Fibroblast of the conjunctiva (primary cell): Measurements from ENCODE around the gene TMEM263.

Experiments
- DNase-seq: peaks from one replicate; pipeline ENCODE4 v3.0.0-alpha.2; 2010; ENCODE audit warnings: low read depth

The TMEM263 gene

DNA sequence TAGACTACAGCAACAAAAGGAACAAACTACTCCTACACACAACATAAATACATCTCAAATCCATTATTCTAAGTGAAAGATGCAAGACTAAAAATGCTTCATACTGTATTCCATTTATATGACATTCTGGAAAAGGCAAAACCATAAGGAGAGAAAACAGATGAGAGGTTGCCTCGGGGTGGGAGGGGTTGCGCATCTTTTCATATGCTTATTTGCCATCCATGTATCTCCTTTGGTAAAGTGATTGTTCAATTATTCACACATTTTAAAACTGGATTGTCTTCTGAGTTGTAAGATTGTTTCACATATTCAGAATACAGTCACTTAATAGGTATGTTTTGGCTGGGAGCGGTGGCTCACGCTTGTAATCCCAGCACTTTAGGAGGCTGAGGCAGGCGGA is 5.1 kb upstream of the TMEM263 start:
- no peak for DNase-seq

DNA sequence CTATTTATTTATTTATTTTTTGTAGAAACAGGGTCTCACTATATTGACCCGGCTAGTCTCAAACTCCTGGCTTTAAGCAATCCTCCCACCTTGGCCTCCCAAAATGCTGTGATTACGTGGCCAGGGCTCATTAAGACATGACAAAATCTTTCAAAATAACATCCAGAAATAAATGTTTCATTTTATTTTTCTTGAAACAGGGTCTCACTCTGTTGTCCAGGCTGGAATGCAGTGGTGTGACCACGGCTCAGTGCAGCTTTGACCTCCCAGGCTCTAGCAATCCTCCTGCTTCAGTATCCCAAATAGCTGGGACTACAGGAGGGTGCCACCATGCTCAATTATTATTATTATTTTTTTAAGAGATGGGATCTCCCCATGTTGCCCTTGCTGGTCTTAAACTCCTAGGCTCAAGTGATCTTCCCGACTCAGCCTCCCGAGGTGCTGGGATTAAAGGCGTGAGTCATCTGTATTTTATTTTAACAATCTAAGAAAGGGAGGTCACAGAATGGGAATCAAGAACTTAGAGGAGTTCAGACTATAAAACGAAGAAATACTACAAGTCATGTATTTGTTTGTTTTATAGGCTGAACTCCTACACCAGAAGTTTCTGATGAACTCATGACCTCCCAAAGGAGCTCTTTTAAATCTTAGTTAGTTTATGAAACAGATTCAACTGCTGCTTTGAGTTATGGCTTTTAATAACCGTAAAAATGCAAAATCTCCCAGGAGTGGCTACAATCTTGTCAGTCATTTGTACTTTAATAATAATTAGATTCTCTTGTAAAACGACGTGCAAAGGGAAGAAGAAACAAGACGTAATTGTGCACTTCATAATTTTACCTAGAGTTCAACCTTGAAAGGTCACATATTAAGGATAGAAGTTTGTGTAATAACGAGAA is 2.1 kb upstream of the TMEM263 start:
- no peak for DNase-seq

DNA sequence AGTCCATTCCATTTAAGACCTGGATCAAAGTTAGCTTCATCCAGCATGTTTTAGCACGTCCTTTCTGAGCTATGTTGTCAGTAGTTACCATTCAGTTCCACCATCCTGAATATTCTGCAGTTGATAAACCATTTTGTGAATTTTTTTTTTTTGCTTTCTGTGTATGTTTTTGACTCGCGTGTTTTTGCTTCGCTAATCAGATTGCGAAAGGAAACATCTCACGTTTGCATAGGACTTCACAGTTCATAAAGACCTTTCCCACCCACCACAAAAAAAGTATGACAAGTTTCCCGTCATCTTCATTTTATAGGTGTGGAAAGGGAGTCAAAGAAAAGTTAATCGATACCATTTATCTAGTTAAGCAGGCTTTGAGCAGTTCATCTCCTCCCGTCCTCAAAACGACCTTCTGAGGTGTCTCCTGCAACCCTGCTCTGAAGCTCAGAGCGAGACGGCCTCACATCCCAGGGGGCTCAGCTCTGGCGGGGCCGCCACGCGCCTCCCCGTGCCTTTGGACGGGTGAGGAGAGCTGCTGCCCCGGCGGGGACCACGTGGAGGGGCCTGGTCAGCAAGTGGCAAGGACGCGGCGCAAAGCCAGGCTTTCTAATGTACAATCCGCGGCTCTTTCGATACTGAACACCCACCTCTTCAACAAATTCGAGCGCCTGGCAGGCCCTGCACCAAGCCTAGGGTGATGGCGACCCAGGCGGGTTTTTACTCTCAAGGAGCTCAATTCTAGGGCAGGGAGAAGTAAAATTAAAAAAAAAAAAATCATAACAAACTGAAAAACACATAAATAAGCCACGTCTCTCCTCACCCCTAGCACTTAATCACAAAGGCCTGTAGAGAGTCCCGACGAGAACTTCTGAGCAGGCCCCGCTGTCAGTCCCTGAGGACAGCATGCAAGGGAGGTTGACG is 988 bp upstream of the TMEM263 start:
- DNase-seq, result no peak

DNA sequence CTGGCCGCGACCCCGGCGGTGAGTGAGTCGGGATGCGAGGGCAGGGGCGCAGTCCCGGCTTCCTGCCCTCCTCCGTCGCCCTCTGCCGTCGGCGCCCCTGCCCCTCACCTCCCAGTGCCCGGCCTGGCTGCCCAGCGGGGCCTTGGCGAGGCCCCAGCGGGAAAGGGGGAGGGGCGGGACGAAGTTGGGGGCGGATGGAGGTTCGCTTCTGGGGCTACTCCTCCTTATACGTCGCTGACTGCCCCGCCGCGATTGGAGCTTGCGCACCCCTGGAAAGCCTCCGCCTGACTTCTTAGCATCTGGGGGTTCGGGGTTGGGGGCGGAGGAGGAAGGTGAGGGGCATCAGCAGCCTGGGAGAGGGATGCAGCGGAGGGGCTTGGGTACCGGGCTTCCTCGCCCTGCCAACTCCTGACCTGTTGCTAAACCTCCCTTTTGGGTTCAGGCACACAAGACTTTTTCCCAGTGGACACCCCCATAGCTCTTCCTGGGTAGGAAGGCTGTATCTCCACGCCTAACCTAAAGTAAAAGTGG is 406 bp downstream of the TMEM263 start:
- peak; percentile 43 for DNase-seq

DNA sequence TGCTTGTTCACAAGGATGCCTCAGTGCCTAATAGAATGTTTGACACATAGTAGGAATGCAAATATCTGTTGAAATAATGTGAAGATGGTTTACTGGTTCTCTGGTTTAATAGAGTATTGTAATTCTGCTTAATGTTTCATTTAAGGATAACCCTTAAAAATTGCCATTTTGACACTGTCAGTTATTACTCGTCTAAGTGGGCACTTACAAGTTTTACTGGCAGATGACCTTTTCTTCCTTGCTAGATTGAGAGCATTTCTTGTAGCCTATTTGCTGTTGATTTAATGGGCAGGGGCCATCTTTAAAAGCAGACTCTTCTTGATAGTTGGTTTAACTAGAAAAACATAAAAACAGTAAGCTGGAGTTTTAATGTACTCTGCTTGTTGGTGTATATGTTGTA is 1.9 kb downstream of the TMEM263 start:
- DNase-seq, result no peak

DNA sequence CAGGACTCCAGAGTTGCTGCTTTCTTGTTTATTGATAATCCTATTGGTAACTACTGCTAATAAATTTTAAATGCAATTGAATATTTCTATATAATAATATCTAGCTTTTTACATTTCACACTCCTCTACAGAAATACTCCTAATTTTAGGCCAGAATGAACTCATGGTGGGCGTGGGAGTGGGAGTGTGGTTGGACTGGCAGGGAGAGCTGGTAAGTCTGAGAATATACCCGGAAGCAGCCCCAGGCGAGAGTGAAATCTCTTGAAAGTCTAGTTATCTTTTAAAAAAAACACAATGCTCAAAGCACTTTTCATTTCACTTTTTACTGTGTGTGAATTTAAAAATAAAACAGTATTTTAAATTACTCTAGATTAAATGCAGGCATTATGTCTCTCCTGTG is 4.7 kb downstream of the TMEM263 start:
- no peak for DNase-seq

DNA sequence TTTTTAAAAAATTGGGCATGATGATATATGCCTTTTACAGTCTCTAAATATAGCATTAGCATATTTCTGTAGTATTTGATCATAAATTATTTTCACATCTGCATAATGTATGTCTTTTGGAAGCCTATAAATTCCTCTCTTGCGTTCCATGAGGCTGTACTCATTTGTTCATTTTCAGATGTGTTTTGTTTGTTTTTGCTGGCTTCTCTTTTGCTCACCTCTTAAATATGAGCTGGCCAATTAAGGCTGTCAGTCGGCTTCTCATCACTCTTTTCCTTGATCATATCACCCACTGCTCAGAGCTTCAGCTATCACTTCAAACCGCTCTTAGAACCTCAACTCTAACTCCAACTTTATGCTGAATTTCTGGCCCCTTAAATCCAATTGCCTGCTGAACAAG is 6.6 kb downstream of the TMEM263 start:
- no peak for DNase-seq

DNA sequence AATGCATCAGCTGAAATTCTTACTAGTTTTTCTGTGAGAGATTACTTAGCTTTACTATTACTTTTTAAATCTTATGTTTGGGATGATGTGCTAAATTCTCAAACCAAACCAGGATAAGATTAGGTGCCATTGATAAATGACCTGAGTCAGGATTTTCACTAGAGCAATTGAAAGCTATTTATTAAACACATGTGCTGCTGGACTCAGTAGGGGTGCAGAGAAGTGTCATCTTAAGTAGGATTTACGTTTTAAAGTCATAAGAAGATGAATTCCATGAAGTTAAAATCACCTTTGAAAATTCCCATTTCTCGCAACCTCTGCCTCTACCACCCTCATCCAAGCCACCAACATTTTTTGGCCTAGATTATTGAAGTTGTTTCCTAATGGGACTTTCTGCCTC is 8.8 kb downstream of the TMEM263 start:
- DNase-seq, result no peak

DNA sequence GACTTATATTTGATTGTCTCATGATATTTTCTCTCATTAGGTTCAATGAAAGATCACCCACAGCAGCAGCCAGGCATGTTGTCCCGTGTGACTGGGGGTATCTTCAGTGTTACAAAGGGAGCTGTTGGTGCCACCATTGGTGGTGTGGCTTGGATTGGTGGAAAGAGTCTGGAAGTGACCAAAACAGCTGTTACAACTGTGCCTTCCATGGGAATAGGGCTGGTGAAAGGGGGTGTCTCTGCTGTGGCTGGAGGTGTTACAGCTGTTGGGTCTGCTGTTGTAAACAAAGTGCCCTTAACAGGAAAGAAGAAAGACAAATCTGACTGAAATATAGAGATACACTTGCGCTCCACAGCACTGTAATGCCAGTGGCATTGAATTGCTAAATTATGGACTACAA is 15.4 kb downstream of the TMEM263 start:
- DNase-seq, result no peak

DNA sequence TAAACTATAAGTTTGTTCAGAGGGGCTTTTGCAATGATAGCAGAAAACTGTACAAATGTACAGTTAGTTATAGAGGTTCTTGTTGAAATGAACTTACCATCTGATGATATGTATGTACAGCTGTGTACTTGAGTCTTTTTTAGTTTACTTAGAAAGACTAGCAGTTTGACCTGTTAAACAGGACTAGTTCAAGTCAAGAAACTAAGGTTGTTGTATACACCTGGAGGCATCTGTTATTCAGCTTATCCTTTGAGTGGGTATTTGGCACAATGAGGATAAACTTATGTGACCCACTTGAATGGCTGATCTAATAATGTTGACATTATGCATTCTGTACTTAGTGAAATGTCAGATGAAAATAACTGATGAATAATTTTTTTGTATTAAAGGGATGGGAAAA is 17.8 kb downstream of the TMEM263 start:
- DNase-seq, result no peak

DNA sequence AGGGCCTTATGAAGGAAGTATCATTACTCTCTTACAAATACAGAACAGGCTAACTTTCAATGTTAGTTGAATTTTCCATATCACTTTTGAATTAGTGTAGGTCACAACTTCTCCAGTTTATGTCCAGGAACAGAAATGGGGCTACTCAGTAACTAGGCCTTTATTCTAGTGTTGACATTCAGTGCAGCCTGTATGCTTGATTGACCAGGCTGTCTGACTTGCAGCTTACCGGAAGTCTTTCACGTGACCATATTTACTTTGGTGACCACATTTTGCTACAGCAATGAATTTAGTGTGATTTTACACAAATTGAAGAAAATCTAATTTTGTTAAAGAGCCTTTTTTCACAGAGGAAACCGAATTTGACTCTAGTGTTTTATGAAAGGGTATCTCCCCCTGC is 18.8 kb downstream of the TMEM263 start:
- DNase-seq, result no peak

DNA sequence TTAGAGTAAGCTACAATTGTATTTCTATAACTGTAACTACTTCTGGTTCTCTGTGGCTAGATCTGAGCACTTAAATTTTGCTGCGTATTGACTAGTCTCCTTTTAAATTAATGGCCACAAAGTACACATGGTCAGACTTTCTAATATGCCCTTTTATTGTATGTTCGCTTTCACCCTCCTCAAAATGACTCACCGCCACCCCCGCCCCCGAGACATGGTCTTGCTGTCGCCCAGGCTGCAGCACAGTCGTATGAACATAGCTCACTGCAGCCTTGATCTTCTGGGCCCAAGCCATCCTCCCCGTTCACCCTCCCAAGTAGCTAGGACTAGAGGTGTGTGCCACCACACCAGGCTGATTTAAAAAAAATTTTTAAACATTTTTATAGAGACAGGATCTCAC is 19.4 kb downstream of the TMEM263 start:
- DNase-seq, result no peak

DNA sequence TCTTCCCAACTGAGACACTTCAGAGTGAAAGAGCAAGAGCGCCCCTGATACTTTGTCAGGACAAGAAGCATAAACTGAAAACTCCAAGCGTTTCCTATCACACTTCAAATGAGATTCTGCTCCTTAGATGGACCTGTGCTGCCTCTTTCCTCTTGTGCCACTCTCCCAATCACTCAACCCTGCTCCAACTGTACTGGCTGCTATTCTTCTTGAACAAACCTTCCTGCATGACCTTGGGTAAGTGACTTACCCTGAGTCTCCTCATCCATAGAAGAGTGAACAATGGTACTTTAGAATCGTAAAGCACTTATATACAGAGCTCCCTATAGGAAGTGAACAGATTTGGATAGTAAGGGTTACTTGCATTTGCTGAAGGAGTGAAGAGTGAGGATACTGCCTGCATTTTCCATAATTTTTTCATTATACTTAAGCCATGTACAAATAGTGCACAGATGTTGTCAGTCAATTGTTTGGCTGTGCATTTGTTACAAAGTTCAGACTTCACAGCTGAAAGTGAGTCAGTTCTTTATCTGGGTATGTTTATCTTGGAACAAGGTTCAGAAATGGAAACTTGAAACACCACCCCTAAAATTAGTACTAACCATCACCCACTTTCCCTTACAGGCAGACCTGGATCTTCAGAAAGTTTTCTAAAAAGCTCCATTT is 20.4 kb downstream of the TMEM263 start:
- peak; percentile 76 for DNase-seq

DNA sequence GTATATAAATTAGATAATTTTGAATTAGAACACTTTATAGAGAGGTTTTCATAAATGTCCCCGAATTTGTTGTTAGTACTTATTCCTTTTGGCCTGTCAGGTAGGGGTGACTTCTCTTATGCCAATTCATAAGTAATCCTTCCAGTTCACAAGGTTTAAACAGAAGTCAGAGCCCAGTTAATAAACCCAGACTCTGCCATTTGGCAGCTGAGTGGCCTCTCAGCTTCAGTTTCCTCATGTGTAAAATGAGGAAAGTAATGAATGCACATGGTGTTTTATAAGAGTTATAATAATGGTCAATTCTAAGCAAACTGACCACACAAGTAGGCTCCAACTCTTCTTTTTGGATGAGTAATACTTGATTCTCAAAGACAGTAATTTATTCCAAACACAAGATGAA is 21.0 kb downstream of the TMEM263 start:
- no peak for DNase-seq

DNA sequence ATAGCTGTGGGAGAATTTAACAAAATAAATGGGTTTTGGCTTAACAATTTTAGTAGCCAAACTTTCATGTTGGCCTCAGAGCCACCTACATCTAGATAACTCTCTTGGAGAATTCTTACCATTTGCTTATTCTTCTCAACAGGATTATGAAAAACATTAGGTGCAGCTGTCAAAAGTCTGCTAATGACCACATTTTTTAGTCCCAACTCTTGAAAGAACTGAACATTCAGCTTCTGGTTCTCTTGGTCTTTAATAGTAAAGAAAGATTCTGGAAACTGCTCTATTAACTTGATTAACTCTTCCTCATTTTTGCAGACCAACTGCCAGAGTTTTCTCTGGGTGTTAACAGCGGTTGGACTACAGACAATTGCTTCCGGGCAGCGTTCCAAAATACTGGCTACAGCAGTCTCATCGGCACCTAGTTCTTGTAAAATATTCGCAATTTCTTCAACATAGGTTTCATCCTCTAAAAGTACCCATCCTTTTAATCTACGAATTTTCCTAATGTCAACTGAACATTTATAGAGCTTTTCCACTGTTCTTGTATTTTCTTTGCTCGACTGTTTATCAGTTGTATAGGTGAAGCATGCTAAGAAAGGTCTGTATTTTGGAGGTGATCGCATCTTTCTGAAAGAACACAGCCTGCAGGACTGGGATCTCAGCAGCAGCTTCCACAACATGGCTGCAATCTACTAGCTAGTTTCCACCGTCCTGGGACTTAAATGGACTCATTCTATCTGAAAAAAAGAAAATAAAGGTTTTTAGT is 22.5 kb downstream of the TMEM263 start:
- DNase-seq, result no peak

DNA sequence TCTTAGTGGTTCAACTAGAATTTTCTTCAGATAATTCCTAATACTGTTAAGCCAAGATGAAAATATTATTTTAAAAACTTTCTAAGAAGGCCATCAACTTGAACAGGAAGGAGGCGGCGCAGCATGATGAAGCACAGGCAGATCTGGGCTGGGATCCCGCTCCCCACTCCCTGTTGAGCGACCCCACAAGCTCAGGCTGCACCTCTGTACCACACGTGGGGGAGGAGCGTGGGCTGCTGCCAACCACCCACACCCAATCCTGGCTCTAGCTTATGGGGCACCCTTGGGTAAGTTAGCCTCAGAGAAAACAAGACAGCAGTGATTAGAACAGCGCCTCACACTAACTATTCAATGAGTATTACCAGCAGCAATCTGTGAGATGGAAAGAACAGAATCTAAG is 25.2 kb downstream of the TMEM263 start:
- DNase-seq, result no peak

DNA sequence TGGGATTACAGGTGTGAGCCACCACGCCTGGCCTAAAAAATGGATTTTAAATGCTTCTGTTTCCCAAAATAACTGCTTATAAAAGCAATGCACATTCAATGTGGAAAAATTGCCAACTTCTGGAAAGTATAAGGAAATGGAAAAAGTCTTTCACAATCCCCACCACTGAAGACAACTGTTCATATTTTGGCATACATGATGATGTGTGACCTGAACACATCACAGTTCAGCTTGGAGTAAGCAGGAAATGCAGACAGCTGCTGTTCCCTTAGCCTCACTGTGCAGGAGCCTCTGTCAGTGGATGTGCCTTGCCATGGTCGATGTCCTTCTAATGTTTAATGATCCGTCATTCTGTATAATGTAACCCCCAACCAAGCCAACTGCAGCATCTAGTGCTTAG is 26.1 kb downstream of the TMEM263 start:
- peak; percentile 43 for DNase-seq

DNA sequence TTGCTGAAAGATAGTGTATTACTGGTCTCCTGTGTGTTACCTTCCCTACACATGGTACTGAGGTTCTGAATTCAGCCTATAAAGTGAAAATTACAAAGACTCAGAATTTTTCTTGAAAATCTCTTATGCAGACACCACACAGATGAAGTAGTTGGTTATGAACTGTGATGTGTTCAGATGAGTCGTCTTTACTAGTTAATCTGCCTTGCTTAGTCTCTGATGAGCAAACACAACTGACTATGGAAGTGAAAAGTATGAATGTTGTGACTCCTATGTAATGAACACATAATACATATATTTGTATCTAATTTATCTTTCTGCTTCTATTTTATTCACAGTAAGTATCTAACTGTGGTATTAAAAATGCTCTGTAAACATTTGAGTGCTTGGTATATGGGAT is 26.5 kb downstream of the TMEM263 start:
- DNase-seq, result no peak

DNA sequence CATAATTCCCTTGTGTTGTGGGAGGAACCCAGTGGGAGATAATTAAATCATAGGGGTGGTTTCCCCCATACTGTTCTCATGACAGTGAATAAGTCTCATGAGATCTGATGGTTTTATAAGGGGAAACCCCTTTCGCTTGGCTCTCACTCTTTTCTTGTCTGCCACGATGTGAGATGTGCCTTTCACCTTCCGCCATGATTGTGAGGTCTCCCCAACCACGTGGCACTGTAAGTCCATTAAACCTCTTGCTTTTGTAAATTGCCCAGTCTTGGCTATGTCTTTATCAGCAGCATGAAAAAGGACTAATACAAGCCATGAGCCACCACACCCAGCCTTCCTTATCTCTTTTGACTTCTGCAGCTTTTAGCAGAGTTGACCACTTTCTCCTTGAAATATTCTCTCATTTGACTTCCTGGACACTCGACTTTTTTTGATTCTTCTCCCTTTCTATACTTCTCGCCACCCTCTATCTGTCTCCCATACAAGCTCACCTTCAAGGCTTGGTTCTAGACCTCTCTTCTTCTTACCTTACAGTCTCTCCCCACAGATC is 29.0 kb downstream of the TMEM263 start:
- DNase-seq, result no peak

DNA sequence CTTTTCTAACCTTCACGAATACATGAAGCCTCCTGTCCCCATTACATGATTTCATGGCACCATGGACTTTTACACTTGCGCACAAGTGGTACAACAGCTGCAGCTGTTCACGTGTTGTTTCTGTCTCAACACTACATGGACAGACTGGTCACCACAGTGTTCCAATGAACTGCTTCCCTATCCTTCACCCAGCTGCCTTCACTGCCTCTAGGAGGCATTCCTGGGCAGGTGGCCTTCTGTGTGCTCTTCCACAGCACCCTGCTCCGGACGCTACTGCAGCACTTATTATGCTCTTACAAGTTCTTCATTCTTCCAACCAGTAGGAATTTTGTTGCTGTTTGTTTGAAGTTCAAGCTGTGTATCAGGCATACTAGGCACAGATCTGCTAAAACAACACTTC is 29.8 kb downstream of the TMEM263 start:
- DNase-seq, result no peak

DNA sequence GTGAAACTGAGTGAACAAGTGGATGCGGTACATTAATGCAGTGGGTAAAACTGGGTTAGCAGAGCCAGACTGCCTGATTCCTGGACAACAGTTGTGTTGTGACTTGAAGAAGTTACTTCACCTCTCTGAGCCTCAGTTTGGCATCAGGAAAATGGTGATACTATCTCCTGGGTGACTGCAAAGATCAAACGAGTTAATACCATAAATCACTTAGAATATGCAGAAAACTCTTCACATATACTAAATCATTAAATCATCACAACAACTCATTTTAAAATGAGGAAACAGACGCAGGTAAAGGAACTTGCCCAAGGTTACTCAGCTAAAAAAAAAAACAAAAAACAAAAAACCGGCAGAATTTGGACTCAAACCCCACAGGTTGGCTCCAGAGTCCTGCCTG is 30.4 kb downstream of the TMEM263 start:
- no peak for DNase-seq
